Activated CD4-positive, alpha-beta memory T cell treated with anti-CD3 and anti-CD28 coated beads for 36 hours (primary cell): ENCODE measurements around the gene PDE10A. TPM values are rescaled to one million over a fixed set of nuclear protein-coding genes. Genes with fewer than 3 reads are reported as not detected.

Experiments used
- CTCF ChIA-PET: fragments of 350-600 bp; sonication (Branson Sonifier 250); formaldehyde crosslinking; loops from one replicate; lab custom pipeline; 2021; ENCODE audit warnings: antibody characterized with exemption, inconsistent platforms; lab: Charles Lee
- POLR2A ChIA-PET: fragments of 350-600 bp; sonication (Branson Sonifier 250); formaldehyde crosslinking; loops from one replicate; lab custom pipeline; 2021; ENCODE audit warnings: antibody characterized with exemption; lab: Charles Lee
- DNase-seq: peaks from one replicate; pipeline ENCODE4 v3.0.0-alpha.2; 2020
- H3K27ac Mint-ChIP-seq: one replicate; pipeline ENCODE4 v1.8.0; 2021; ENCODE audit warnings: mixed read lengths
- H3K27me3 Mint-ChIP-seq: one replicate; pipeline ENCODE4 v1.8.0; 2021; ENCODE audit warnings: mixed read lengths
- H3K36me3 Mint-ChIP-seq: one replicate; pipeline ENCODE4 v1.8.0; 2021; ENCODE audit warnings: mixed read lengths
- H3K4me1 Mint-ChIP-seq: one replicate; pipeline ENCODE4 v1.8.0; 2021; ENCODE audit warnings: low read depth, mixed read lengths
- H3K4me3 Mint-ChIP-seq: one replicate; pipeline ENCODE4 v1.8.0; 2021; ENCODE audit warnings: mild to moderate bottlenecking, mixed read lengths
- H3K9me3 Mint-ChIP-seq: one replicate; pipeline ENCODE4 v1.8.0; 2021; ENCODE audit warnings: mixed read lengths
- intact Hi-C: fragments of 100-400 bp; cut with micrococcal nuclease; formaldehyde crosslinking; loops from one replicate; pipeline ENCODE4 v1.15.1; 2023
- total RNA-seq, 2 experiments: library from RNA; stranded (reverse); gene quantifications; one replicate each; pipeline ENCODE4 v1.2.3, GENCODE V29; 2021

PDE10A gene
- total RNA-seq, 2 experiments from 2014 or later = not detected

- intact Hi-C loops = no loop called here
- Mint-ChIP-seq H3K27ac (no peak overlapping the region), H3K9me3 (peaks cover 4% of the 10 kb centered on the region), H3K36me3 (no peaks in the 10 kb centered on the region), H3K4me3 (no peak overlapping the region), H3K27me3 (no peaks in the 10 kb centered on the region), H3K4me1 (no peaks in the 10 kb centered on the region)
- ChIA-PET POLR2A (no interaction called here), CTCF (no interaction called here)
- no peak for DNase-seq
Observed at GRCh38 chr6:165585060-165585459, 78.0 kb downstream of the PDE10A start.

GRCh38 chr6:165584541-165584940, 78.5 kb downstream of the PDE10A start:
- no peak for DNase-seq
- no peaks in the 10 kb centered on the region for H3K36me3 Mint-ChIP-seq
- CTCF ChIA-PET = no interaction called here
- H3K4me1 Mint-ChIP-seq = no peaks in the 10 kb centered on the region
- POLR2A ChIA-PET = no interaction called here
- intact Hi-C loops = no loop called here
- no peaks in the 10 kb centered on the region for H3K27me3 Mint-ChIP-seq
- H3K27ac Mint-ChIP-seq = no peak overlapping the region
- peaks cover 2% of the 10 kb centered on the region for H3K9me3 Mint-ChIP-seq
- no peak overlapping the region for H3K4me3 Mint-ChIP-seq

- ChIA-PET POLR2A (no interaction called here), CTCF (no interaction called here)
- Mint-ChIP-seq H3K9me3 (peaks cover 2% of the 10 kb centered on the region), H3K36me3 (no peaks in the 10 kb centered on the region), H3K27ac (no peak overlapping the region), H3K27me3 (no peaks in the 10 kb centered on the region), H3K4me1 (no peaks in the 10 kb centered on the region), H3K4me3 (no peak overlapping the region)
- intact Hi-C loops = no loop called here
- DNase-seq = no peak
Observed at GRCh38 chr6:165581678-165582077, 81.4 kb downstream of the PDE10A start.

- no peaks in the 10 kb centered on the region for H3K4me1 Mint-ChIP-seq
- no peaks in the 10 kb centered on the region for H3K27me3 Mint-ChIP-seq
- ChIA-PET CTCF (no interaction called here), POLR2A (no interaction called here)
- no peak for DNase-seq
- H3K27ac Mint-ChIP-seq = no peak overlapping the region
- no peak overlapping the region for H3K4me3 Mint-ChIP-seq
- no peaks in the 10 kb centered on the region for H3K9me3 Mint-ChIP-seq
- no peaks in the 10 kb centered on the region for H3K36me3 Mint-ChIP-seq
- intact Hi-C loops = no loop called here
Observed at GRCh38 chr6:165580136-165580535, 82.9 kb downstream of the PDE10A start.

GRCh38 chr6:165579151-165579550, 83.9 kb downstream of the PDE10A start:
- ChIA-PET CTCF (no interaction called here), POLR2A (no interaction called here)
- intact Hi-C loops = no loop called here
- DNase-seq = no peak
- no peaks in the 10 kb centered on the region for H3K27me3 Mint-ChIP-seq
- H3K4me1 Mint-ChIP-seq = no peaks in the 10 kb centered on the region
- no peak overlapping the region for H3K4me3 Mint-ChIP-seq
- no peaks in the 10 kb centered on the region for H3K9me3 Mint-ChIP-seq
- H3K36me3 Mint-ChIP-seq = no peaks in the 10 kb centered on the region
- H3K27ac Mint-ChIP-seq = no peak overlapping the region

- no peaks in the 10 kb centered on the region for H3K36me3 Mint-ChIP-seq
- H3K27me3 Mint-ChIP-seq = no peaks in the 10 kb centered on the region
- H3K4me3 Mint-ChIP-seq = no peak overlapping the region
- H3K4me1 Mint-ChIP-seq = no peaks in the 10 kb centered on the region
- intact Hi-C loops = no loop called here
- DNase-seq = no peak
- ChIA-PET CTCF (interaction anchor here (0.7 kb wide), 1 partner anchor 1177 kb away, joined by 4 read pairs; no protein-coding TSS in a partner anchor), POLR2A (no interaction called here)
- H3K27ac Mint-ChIP-seq = no peak overlapping the region
- no peaks in the 10 kb centered on the region for H3K9me3 Mint-ChIP-seq
Observed at GRCh38 chr6:165577556-165577955, 85.5 kb downstream of the PDE10A start.

GRCh38 chr6:165575158-165575549, 87.9 kb downstream of the PDE10A start:
- no peak overlapping the region for H3K4me3 Mint-ChIP-seq
- POLR2A ChIA-PET = no interaction called here
- intact Hi-C loops = no loop called here
- no peaks in the 10 kb centered on the region for H3K4me1 Mint-ChIP-seq
- DNase-seq = no peak
- H3K9me3 Mint-ChIP-seq = no peaks in the 10 kb centered on the region
- H3K27ac Mint-ChIP-seq = no peak overlapping the region
- CTCF ChIA-PET = no interaction called here
- no peaks in the 10 kb centered on the region for H3K36me3 Mint-ChIP-seq
- no peaks in the 10 kb centered on the region for H3K27me3 Mint-ChIP-seq

GRCh38 chr6:165574220-165575157, 88.6 kb downstream of the PDE10A start:
- ChIA-PET CTCF (no interaction called here), POLR2A (no interaction called here)
- Mint-ChIP-seq H3K4me1 (no peaks in the 10 kb centered on the region), H3K9me3 (no peaks in the 10 kb centered on the region), H3K36me3 (no peaks in the 10 kb centered on the region), H3K27me3 (no peaks in the 10 kb centered on the region), H3K4me3 (no peak overlapping the region), H3K27ac (no peak overlapping the region)
- DNase-seq = no peak
- intact Hi-C loops = no loop called here

- H3K4me1 Mint-ChIP-seq = no peaks in the 10 kb centered on the region
- no peaks in the 10 kb centered on the region for H3K9me3 Mint-ChIP-seq
- ChIA-PET CTCF (no interaction called here), POLR2A (no interaction called here)
- H3K4me3 Mint-ChIP-seq = no peak overlapping the region
- intact Hi-C loops = no loop called here
- no peaks in the 10 kb centered on the region for H3K27me3 Mint-ChIP-seq
- no peak for DNase-seq
- no peak overlapping the region for H3K27ac Mint-ChIP-seq
- no peaks in the 10 kb centered on the region for H3K36me3 Mint-ChIP-seq
Observed at GRCh38 chr6:165573671-165574070, 89.4 kb downstream of the PDE10A start.

- no peak overlapping the region for H3K27ac Mint-ChIP-seq
- intact Hi-C loops = no loop called here
- H3K4me3 Mint-ChIP-seq = no peak overlapping the region
- CTCF ChIA-PET = no interaction called here
- no peaks in the 10 kb centered on the region for H3K4me1 Mint-ChIP-seq
- POLR2A ChIA-PET = no interaction called here
- no peaks in the 10 kb centered on the region for H3K9me3 Mint-ChIP-seq
- DNase-seq = no peak
- no peaks in the 10 kb centered on the region for H3K36me3 Mint-ChIP-seq
- no peaks in the 10 kb centered on the region for H3K27me3 Mint-ChIP-seq
Observed at GRCh38 chr6:165571721-165572132, 91.3 kb downstream of the PDE10A start.

GRCh38 chr6:165571068-165571682, 91.9 kb downstream of the PDE10A start:
- Mint-ChIP-seq H3K36me3 (no peaks in the 10 kb centered on the region), H3K27me3 (no peaks in the 10 kb centered on the region), H3K4me3 (no peak overlapping the region), H3K27ac (no peak overlapping the region), H3K4me1 (no peaks in the 10 kb centered on the region), H3K9me3 (no peaks in the 10 kb centered on the region)
- POLR2A ChIA-PET = no interaction called here
- intact Hi-C loops = no loop called here
- CTCF ChIA-PET = no interaction called here
- DNase-seq = no peak

- no peaks in the 10 kb centered on the region for H3K27me3 Mint-ChIP-seq
- no peak overlapping the region for H3K4me3 Mint-ChIP-seq
- intact Hi-C loops = no loop called here
- no peak overlapping the region for H3K27ac Mint-ChIP-seq
- no peaks in the 10 kb centered on the region for H3K4me1 Mint-ChIP-seq
- peaks cover 2% of the 10 kb centered on the region for H3K9me3 Mint-ChIP-seq
- no peak for DNase-seq
- ChIA-PET CTCF (no interaction called here), POLR2A (no interaction called here)
- H3K36me3 Mint-ChIP-seq = no peaks in the 10 kb centered on the region
Observed at GRCh38 chr6:165568326-165568725, 94.7 kb downstream of the PDE10A start.
